NCI-H2227 (cell line): ENCODE measurements around the gene COL8A1.
"Not testable (repeated sequence)": the region's sequence is repeated elsewhere in the genome, so short reads cannot be mapped to it uniquely, and the experiment has no call there.

ENCODE experiments used
- DNase-seq: peaks from one replicate; lab custom pipeline; 2025; ENCODE audit not compliant: unreplicated experiment; lab: John Stamatoyannopoulos, UW

COL8A1 gene

GRCh38 chr3:99704417-99704816 lies 66.0 kb downstream of the COL8A1 start:
- no peak for DNase-seq

DNA sequence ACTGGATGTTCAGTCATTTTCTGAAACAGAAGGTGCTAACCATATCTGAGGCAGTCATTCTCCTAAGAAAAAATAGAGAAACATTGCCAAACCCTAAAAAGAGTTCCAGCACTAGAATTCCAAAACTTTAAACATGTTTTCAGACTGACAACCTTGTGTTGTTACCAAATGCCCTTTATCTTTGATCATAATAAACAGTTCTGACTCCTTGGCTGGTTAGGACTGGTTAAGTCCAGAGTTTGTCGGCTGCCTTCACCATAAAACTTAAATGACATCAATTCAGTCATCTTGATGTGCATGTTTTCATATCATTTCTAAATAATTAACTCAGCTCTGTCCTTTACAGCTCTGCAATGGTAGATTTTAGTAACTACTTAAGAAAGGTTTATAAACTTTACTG lies 68.0 kb downstream of the COL8A1 start:
- DNase-seq, result no peak

- no peak for DNase-seq
These were observed 69.9 kb downstream of the COL8A1 start for GRCh38 chr3:99708207-99708745.

GRCh38 chr3:99709686-99710085 lies 71.3 kb downstream of the COL8A1 start:
- no peak for DNase-seq

DNA sequence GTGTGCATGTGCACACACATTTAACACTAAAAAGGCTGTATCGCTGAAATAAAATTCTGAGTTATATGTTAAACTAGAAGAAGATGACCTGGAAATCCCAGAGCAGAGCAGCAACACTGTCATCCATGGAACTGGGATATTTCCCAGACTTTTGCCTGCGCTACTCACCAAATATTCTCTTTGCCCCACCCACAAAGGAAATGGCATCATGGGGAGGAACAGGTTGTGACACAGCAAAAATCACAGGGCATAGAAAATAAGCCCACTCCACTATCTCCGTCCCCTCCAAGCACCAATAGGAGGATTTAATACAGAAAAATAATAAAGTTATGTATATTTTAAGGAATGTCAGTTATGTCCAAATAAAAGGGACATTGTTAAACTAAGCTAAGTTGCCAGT lies 71.7 kb downstream of the COL8A1 start:
- DNase-seq, result no peak

GRCh38 chr3:99711351-99711750 lies 73.0 kb downstream of the COL8A1 start:
- DNase-seq, result no peak

DNA sequence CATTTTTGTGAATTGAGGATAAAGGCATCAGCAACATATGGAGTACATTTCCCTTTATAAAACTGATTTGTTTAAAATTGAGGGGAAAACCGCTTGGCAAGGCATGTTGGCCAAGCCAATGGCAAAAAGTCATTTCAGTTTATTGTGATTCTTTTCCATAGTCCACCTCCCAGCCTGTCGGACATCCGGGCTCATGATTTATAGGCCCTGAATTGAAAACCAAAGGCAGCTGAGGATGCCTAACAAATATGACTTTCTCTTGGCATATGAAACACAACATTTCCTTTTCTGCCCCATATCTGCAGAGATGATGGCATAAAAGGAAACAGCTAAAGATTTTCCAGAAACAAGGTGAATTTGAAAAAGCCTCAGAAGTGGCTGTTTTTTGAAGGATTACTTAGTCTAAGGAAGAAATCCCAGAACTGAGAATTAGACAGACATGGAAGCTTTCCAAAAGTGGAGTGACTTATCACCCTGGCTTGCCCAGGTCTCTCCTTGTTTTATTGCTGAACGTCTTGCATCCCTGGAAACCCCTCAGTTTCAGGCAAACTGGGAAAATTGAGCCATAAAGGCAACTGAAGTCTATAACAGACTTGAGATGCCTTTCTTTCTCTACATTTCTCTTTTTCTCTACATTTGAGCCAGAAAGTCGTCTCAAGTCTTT lies 74.0 kb downstream of the COL8A1 start:
- no peak for DNase-seq

- DNase-seq, result no peak
These were observed 75.0 kb downstream of the COL8A1 start for GRCh38 chr3:99713440-99713839.

GRCh38 chr3:99714146-99714545 lies 75.8 kb downstream of the COL8A1 start:
- no peak for DNase-seq

DNA sequence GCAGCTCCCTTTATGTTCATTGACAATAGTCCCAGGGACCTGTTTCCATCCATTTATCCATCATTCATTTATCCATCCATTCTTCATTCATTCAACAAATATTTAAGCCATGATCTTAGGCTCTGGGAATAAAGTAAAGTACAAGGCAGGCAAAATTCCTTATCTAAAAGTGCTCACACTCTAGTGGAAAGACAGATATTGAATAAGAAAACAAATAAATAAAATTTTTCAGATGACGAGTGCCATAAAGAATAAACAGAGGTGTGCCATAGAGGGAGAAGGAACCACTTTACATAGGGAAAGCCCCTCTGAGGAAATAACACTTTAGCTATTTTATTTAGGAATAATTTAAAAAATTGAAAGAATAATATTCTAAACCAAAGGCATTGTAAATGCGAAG lies 76.2 kb downstream of the COL8A1 start:
- no peak for DNase-seq

GRCh38 chr3:99716463-99716995 lies 78.1 kb downstream of the COL8A1 start:
- DNase-seq, result no peak

- DNase-seq, result no peak
These were observed 82.7 kb downstream of the COL8A1 start for GRCh38 chr3:99720985-99721632.

- DNase-seq, result no peak
These were observed 83.2 kb downstream of the COL8A1 start for GRCh38 chr3:99721633-99722007.

- no peak for DNase-seq
These were observed 85.9 kb downstream of the COL8A1 start for GRCh38 chr3:99724276-99724675.

GRCh38 chr3:99730870-99731269 lies 92.5 kb downstream of the COL8A1 start:
- no peak for DNase-seq

GRCh38 chr3:99731499-99731898 lies 93.1 kb downstream of the COL8A1 start:
- no peak for DNase-seq

DNA sequence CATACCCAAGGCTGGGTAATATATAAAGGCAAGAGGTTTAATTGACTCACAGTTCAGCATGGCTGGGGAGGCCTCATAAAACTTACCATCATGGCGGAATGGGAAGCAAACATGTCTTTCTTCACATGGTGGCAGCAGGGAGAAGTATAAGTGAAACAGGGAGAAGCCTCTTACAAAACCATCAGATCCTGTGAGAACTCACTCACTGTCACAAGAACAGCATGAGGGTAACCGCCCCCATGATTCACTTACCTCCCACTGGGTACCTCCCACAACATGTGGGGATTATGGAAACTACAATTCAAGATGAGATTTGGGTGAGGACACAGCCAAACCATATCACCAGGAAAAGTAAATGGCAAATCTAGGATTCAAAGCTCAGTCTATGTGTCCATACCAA lies 102.0 kb downstream of the COL8A1 start:
- DNase-seq, result not testable (repeated sequence)

DNA sequence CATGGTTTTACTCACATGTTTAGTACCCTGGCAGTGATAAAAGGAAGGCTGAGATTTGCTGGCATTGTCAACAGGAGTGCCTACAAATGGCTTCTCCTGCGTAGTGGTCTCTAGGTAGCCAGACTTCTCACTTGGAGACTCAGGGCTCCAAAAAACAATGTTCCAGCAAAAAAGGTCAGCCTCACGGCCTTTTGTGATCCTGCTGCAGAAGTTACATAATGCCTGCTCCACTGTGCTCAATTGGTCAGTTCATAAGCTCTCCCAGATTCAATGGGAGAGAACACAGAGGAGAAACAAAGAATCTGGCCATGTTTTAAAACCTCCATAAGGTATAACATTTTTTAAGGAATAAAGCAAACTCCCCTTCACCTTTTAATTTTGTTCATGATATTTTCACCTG lies 103.2 kb downstream of the COL8A1 start:
- DNase-seq, result no peak

DNA sequence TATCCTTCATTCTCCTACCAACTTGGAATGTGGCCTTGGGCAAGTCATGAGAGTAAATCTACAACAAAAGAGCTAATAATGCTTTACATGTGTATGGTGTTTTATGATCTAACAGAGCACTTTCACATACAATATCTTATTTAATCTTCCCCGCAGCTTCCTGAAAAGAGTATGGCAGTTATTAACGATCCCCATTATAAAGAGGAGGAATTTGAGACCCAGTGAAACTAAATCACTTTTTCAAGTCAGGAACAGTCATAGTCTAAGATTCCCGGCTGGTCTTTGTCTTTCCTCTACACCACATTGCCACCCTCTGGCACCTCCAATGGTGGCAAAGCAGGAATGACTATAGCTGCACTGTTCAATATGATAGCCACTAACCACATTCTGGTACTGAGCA lies 109.5 kb downstream of the COL8A1 start:
- no peak for DNase-seq

GRCh38 chr3:99751649-99752048 lies 113.3 kb downstream of the COL8A1 start:
- no peak for DNase-seq

DNA sequence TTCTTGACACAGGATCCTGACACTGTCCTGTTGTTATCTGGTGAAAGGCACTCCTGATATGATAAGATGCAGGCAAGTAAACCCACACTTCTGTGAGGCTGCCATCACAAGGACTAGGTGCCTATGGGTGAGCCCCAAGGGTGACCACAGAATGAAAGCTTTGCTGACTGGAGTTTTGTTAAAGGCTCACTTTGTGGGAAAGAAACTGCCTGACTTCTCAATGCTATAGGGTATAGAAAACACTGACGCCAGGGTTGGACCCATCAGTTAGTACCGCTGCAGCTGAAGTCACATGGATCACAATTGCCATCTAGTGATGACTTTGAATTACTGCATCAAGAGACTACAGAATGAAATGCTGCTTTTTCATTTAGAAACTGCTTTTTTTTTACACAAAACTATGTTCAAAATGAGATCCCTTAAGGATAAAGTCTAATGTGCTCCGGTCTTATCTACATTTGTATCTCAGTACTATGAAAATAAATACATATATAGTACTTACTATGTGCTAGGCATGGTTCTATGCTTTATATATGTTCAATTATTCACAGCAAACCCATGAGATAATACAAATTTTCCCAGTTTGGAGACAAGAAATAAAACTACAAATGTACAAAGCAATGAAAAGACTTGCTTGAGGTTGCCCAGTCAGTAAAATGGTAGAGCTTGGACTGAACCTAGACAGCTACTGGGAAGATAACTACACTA lies 115.0 kb downstream of the COL8A1 start:
- DNase-seq, result peak; percentile 34

DNA sequence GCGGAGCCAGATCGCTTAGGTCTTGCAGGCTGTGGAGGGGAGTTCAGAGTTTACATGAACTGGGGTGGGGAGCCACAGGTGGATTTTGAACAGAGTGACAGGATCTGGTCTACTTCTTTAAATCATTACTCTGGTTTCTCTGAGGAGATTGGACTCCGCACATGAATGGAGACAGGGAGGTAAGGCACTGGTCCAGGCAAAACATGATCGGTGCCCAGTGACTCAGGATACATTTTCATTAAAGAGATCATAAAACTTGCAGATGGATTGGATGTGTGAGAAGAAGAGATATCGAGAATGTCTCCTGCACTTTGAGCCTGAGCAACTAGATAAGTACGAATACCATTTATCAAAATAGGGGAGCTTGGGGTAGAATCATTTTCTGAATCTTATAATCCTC lies 117.4 kb downstream of the COL8A1 start:
- no peak for DNase-seq
